OCI-LY7 (cell line): ENCODE measurements around the gene HJURP. TPM values are rescaled to one million over a fixed set of nuclear protein-coding genes. Genes with fewer than 3 reads are reported as not detected.

Source experiments
- BruUV-seq: library from RNA; stranded (reverse); fragments of 400-500 nt; replicated peaks from 2 replicates; lab custom pipeline; 2021; lab: Mats Ljungman, UMichigan
- CTCF ChIA-PET: fragments of 300-600 bp; sonication (Branson Sonifier 250); formaldehyde crosslinking; loops from one replicate; lab custom pipeline; 2022; ENCODE audit warnings: antibody characterized with exemption; ENCODE audit not compliant: unreplicated experiment; lab: Charles Lee
- POLR2A ChIA-PET: fragments of 300-600 bp; sonication (Branson Sonifier 250); formaldehyde crosslinking; loops from one replicate; lab custom pipeline; 2022; ENCODE audit warnings: antibody characterized with exemption; lab: Charles Lee
- DNase-seq: peaks from one replicate; pipeline ENCODE4 v3.0.0-alpha.2; 2015; ENCODE audit warnings: low spot score
- H2AFZ ChIP-seq: fragments of 200-600 bp; sonication (generic), shearing (Covaris generic); 2 replicates; pipeline ENCODE4 v1.6.1; 2014; ENCODE audit warnings: mild to moderate bottlenecking, antibody characterized with exemption, low read length, moderate library complexity
- H3K27ac ChIP-seq: fragments of 200-600 bp; sonication (generic); 2 replicates; pipeline ENCODE4 v1.5.1; 2014; ENCODE audit warnings: mixed run types, low read depth, mild to moderate bottlenecking, moderate library complexity, low read length, inconsistent platforms; ENCODE audit not compliant: poor library complexity, severe bottlenecking
- H3K36me3 ChIP-seq: fragments of 200-600 bp; sonication (generic); 2 replicates; pipeline ENCODE4 v1.6.1; 2014; ENCODE audit warnings: mild to moderate bottlenecking, antibody characterized with exemption, low read length, moderate library complexity, mixed read lengths; ENCODE audit not compliant: insufficient read depth
- H3K4me1 ChIP-seq: fragments of 200-600 bp; sonication (generic); 2 replicates; pipeline ENCODE4 v1.5.1; 2014; ENCODE audit warnings: mild to moderate bottlenecking, low read length; ENCODE audit not compliant: insufficient read depth, poor library complexity, severe bottlenecking
- H3K4me2 ChIP-seq: fragments of 200-600 bp; sonication (generic); 2 replicates; pipeline ENCODE4 v1.6.1; 2014; ENCODE audit warnings: mild to moderate bottlenecking, low read length
- H3K4me3 ChIP-seq: fragments of 200-600 bp; sonication (generic); 2 replicates; pipeline ENCODE4 v1.5.1; 2014; ENCODE audit warnings: mild to moderate bottlenecking, low read depth, low read length; ENCODE audit not compliant: poor library complexity, severe bottlenecking
- H3K79me2 ChIP-seq: fragments of 200-600 bp; sonication (generic); 2 replicates; pipeline ENCODE4 v1.6.1; 2016; ENCODE audit warnings: low read depth, mild to moderate bottlenecking, low read length, moderate library complexity, mixed read lengths; ENCODE audit not compliant: insufficient read depth
- H3K9me2 ChIP-seq: fragments of 200-600 bp; sonication (generic); 2 replicates; pipeline ENCODE4 v1.6.1; 2016; ENCODE audit warnings: mild to moderate bottlenecking, low read length, mixed read lengths; ENCODE audit not compliant: insufficient read depth
- H3K9me3 ChIP-seq: fragments of 200-600 bp; sonication (generic); 2 replicates; pipeline ENCODE4 v1.6.1; 2014; ENCODE audit warnings: mild to moderate bottlenecking, mixed run types, low read length, mixed read lengths
- H4K20me1 ChIP-seq: fragments of 200-600 bp; sonication (generic); 2 replicates; pipeline ENCODE4 v1.6.1; 2014; ENCODE audit warnings: mild to moderate bottlenecking, antibody characterized with exemption, low read length, moderate library complexity, mixed read lengths; ENCODE audit not compliant: insufficient read depth
- EZH2phosphoT487 ChIP-seq: fragments of 200-600 bp; sonication (generic); IDR thresholded peaks from 2 replicates; pipeline ENCODE4 v1.6.1; 2018; ENCODE audit warnings: low read depth, borderline replicate concordance, mild to moderate bottlenecking, mixed run types, antibody characterized with exemption, low read length, moderate library complexity, mixed read lengths
- intact Hi-C: fragments of 100-400 bp; cut with micrococcal nuclease; formaldehyde crosslinking; loops from one replicate; pipeline ENCODE4 v1.10.0; 2022; ENCODE audit not compliant: unreplicated experiment
- total RNA-seq, 2 experiments: library from RNA; depleted of rRNA in 1 of 2; stranded (reverse); fragments of >200 nt in 1 of 2; shearing (Covaris generic) in 1 of 2; gene quantifications; 2 replicates each; pipeline ENCODE4 v1.2.3, GENCODE V29; 2014 to 2022
- TF ChIP-seq, protein P1 (sequence below): fragments of 200-600 bp; sonication (generic); conservative IDR thresholded peaks from 2 replicates; pipeline ENCODE4 v1.5.1; 2014; ENCODE audit warnings: mild to moderate bottlenecking, antibody characterized with exemption, low read length, moderate library complexity, mixed read lengths

HJURP gene
- total RNA-seq, 2 experiments from 2014 or later: 94.3 to 122 TPM

GRCh38 chr2:233798335-233799086, 55.8 kb downstream of the HJURP start:
- Histone ChIP-seq H3K4me3 (no peak overlapping the region), H3K79me2 (no peaks in the 10 kb centered on the region), H3K9me3 (no peaks in the 10 kb centered on the region), H3K9me2 (no peaks in the 10 kb centered on the region), H3K4me1 (peaks cover 11% of the 10 kb centered on the region), H2AFZ (no peak overlapping the region), H3K36me3 (no peaks in the 10 kb centered on the region), H4K20me1 (no peaks in the 10 kb centered on the region), H3K4me2 (no peak overlapping the region), H3K27ac (no peak overlapping the region)
- POLR2A ChIA-PET: no interaction called here
- CTCF ChIA-PET: interaction anchor here (0.5 kb wide), 1 partner anchor 787 kb away, joined by 3 read pairs; no protein-coding TSS in a partner anchor
- no peak for DNase-seq
- no TSS peak for BruUV-seq
- intact Hi-C loops: no loop called here
- TF ChIP-seq, protein P1, sequence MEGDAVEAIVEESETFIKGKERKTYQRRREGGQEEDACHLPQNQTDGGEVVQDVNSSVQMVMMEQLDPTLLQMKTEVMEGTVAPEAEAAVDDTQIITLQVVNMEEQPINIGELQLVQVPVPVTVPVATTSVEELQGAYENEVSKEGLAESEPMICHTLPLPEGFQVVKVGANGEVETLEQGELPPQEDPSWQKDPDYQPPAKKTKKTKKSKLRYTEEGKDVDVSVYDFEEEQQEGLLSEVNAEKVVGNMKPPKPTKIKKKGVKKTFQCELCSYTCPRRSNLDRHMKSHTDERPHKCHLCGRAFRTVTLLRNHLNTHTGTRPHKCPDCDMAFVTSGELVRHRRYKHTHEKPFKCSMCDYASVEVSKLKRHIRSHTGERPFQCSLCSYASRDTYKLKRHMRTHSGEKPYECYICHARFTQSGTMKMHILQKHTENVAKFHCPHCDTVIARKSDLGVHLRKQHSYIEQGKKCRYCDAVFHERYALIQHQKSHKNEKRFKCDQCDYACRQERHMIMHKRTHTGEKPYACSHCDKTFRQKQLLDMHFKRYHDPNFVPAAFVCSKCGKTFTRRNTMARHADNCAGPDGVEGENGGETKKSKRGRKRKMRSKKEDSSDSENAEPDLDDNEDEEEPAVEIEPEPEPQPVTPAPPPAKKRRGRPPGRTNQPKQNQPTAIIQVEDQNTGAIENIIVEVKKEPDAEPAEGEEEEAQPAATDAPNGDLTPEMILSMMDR: no peak
- no peak for TF ChIP-seq EZH2phosphoT487

- ChIA-PET POLR2A (interaction anchor here (0.6 kb wide), 1 partner anchor 124 kb away, joined by 3 read pairs; no protein-coding TSS in a partner anchor), CTCF (no interaction called here)
- H3K79me2 ChIP-seq: no peaks in the 10 kb centered on the region
- intact Hi-C loops: no loop called here
- no peak overlapping the region for H3K4me2 ChIP-seq
- TF ChIP-seq EZH2phosphoT487: no peak
- TF ChIP-seq, protein P1: no peak
- no peaks in the 10 kb centered on the region for H3K36me3 ChIP-seq
- BruUV-seq: no TSS peak
- H3K4me3 ChIP-seq: no peak overlapping the region
- H3K9me3 ChIP-seq: no peaks in the 10 kb centered on the region
- H2AFZ ChIP-seq: no peak overlapping the region
- no peaks in the 10 kb centered on the region for H4K20me1 ChIP-seq
- H3K9me2 ChIP-seq: no peaks in the 10 kb centered on the region
- DNase-seq: no peak
- peaks cover 5% of the 10 kb centered on the region for H3K4me1 ChIP-seq
- H3K27ac ChIP-seq: no peak overlapping the region
These were observed 58.1 kb downstream of the HJURP start for GRCh38 chr2:233796254-233796653.

- DNase-seq: no peak
- TF ChIP-seq, protein P1: no peak
- TF ChIP-seq EZH2phosphoT487: no peak
- no TSS peak for BruUV-seq
- CTCF ChIA-PET: no interaction called here
- POLR2A ChIA-PET: interaction anchor here (0.6 kb wide), 1 partner anchor 125 kb away, joined by 3 read pairs; no protein-coding TSS in a partner anchor
- Histone ChIP-seq H4K20me1 (no peaks in the 10 kb centered on the region), H3K4me1 (peaks cover under 1% of the 10 kb centered on the region), H3K79me2 (no peaks in the 10 kb centered on the region), H3K27ac (no peak overlapping the region), H3K4me3 (no peak overlapping the region), H3K4me2 (no peak overlapping the region), H3K9me2 (no peaks in the 10 kb centered on the region), H3K9me3 (no peaks in the 10 kb centered on the region), H2AFZ (no peak overlapping the region), H3K36me3 (no peaks in the 10 kb centered on the region)
- intact Hi-C loops: no loop called here
These were observed 58.6 kb downstream of the HJURP start for GRCh38 chr2:233795735-233796171.
